Stimulated activated CD4-positive, alpha-beta T cell treated with anti-CD3 and anti-CD28 coated beads, TNF-alpha, amount 100 ng/mL, for 1 hour (primary cell): ENCODE results near the gene CMIP.

Source experiments
- DNase-seq, 3 donors: peaks; one replicate each; pipeline ENCODE4 v3.0.0-alpha.2; 2020; ENCODE audit warnings: low read depth in 3 of 3, low spot score in 1 of 3

Gene CMIP

GRCh38 chr16:81477697-81478693 lies 33.4 kb downstream of the CMIP start:
- no peak for DNase-seq

- DNase-seq, result no peak
Observed at GRCh38 chr16:81478876-81479511, 34.4 kb downstream of the CMIP start.

- no peak for DNase-seq
Observed at GRCh38 chr16:81480606-81481206, 36.1 kb downstream of the CMIP start.

GRCh38 chr16:81481207-81481821 lies 36.7 kb downstream of the CMIP start:
- no peak for DNase-seq

GRCh38 chr16:81482329-81483063 lies 37.9 kb downstream of the CMIP start:
- DNase-seq, result no peak

- no peak for DNase-seq
Observed at GRCh38 chr16:81483064-81483969, 38.7 kb downstream of the CMIP start.

GRCh38 chr16:81483970-81484595 lies 39.5 kb downstream of the CMIP start:
- no peak for DNase-seq

GRCh38 chr16:81484908-81485624 lies 40.5 kb downstream of the CMIP start:
- DNase-seq, result no peak

- DNase-seq, result no peak
Observed at GRCh38 chr16:81485824-81486539, 41.4 kb downstream of the CMIP start.

GRCh38 chr16:81486540-81487061 lies 42.0 kb downstream of the CMIP start:
- DNase-seq, result no peak

- no peak for DNase-seq
Observed at GRCh38 chr16:81487301-81487720, 42.7 kb downstream of the CMIP start.

GRCh38 chr16:81488687-81489411 lies 44.2 kb downstream of the CMIP start:
- no peak for DNase-seq

GRCh38 chr16:81489547-81490267 lies 45.1 kb downstream of the CMIP start:
- no peak for DNase-seq

- no peak for DNase-seq
Observed at GRCh38 chr16:81491541-81492188, 47.1 kb downstream of the CMIP start.

- DNase-seq, result no peak
Observed at GRCh38 chr16:81492311-81492761, 47.7 kb downstream of the CMIP start.
